Astrocyte (in vitro differentiated cells and primary cell): ENCODE data around the gene TMTC1.

Experiments
- EZH2 ChIP-seq: IDR thresholded peaks from 2 replicates; pipeline ENCODE4 v1.6.1; 2012; ENCODE audit warnings: mild to moderate bottlenecking, low read length, inconsistent platforms; ENCODE audit not compliant: insufficient read depth
- TF ChIP-seq, protein P1 (sequence below): IDR thresholded peaks from 2 replicates; pipeline ENCODE4 v1.5.1; 2011; ENCODE audit warnings: low read depth, mild to moderate bottlenecking, inconsistent platforms, low read length, moderate library complexity; ENCODE audit not compliant: insufficient read depth

DNA sequence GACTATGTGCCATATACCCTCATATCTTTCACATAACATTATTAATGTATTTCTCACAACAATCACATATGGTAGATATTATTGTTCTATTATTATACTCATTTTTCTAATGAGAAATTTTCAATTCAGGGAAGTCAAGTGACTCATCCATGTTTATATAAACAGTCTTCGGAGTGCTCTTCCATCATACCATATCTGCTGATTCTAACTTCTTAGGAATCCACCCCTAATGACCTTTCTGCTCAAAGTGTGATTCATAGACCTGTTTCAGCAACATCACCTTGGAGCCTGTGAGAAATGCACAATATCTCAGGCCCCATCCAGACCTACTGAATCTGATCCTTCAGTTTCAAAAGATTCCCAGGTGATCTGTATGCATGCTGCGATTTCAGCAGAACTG lies 246.4 kb downstream of the TMTC1 start:
- TF ChIP-seq, protein P1, sequence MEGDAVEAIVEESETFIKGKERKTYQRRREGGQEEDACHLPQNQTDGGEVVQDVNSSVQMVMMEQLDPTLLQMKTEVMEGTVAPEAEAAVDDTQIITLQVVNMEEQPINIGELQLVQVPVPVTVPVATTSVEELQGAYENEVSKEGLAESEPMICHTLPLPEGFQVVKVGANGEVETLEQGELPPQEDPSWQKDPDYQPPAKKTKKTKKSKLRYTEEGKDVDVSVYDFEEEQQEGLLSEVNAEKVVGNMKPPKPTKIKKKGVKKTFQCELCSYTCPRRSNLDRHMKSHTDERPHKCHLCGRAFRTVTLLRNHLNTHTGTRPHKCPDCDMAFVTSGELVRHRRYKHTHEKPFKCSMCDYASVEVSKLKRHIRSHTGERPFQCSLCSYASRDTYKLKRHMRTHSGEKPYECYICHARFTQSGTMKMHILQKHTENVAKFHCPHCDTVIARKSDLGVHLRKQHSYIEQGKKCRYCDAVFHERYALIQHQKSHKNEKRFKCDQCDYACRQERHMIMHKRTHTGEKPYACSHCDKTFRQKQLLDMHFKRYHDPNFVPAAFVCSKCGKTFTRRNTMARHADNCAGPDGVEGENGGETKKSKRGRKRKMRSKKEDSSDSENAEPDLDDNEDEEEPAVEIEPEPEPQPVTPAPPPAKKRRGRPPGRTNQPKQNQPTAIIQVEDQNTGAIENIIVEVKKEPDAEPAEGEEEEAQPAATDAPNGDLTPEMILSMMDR, result no peak
- TF ChIP-seq EZH2, result no peak
